ENCODE results near the gene OR2T34.

GRCh38 chr1:248592655-248593054 is 18.1 kb upstream of the OR2T34 start:
- TF ChIP-seq CTCF (IDR thresholded peaks at IDR 0.05 in 8 of 11, conservative IDR thresholded peaks at IDR 0.05 in 3 of 11), result no peak
- TF ChIP-seq POLR2A (IDR thresholded peaks at IDR 0.05), result no peak
- no peak for TF ChIP-seq POLR2AphosphoS5 (IDR thresholded peaks at IDR 0.05)
